ENCODE results near the gene MUC5B. TPM values are rescaled to one million over a fixed set of nuclear protein-coding genes. Genes with fewer than 3 reads are reported as not detected.

MUC5B gene
- total and polyA plus RNA-seq, 2 of the 13 experiments (the other 11 are each of a cell fraction or from before 2014, with no cell fraction given), result 0.01 TPM; not detected in 1

GRCh38 chr11:1255151-1255550, 32.3 kb downstream of the MUC5B start:
- CTCF ChIA-PET (ENCODE audit: low intra/inter-chr PET ratio, low total read pairs), result no interaction called here

GRCh38 chr11:1256257-1257045, 33.6 kb downstream of the MUC5B start:
- no peak for DNase-seq (ENCODE audit: low spot score)
- no peak overlapping the region for H3K4me3 ChIP-seq (replicated peaks in 1 of 3; ENCODE audit: insufficient read depth in 1 of 3, low read depth in 2 of 3, low read length in 3 of 3)
- in situ Hi-C loops (cut with HindIII; ENCODE audit: extremely low pct_ligation_motif_present, low pct_unique_long_range_greater_than_20kb), result no loop called here
- TF ChIP-seq NFATC3 (CRISPR knock-in tag; IDR thresholded peaks at IDR 0.05), result no peak
- no peak for TF ChIP-seq ADNP (CRISPR knock-in tag; IDR thresholded peaks at IDR 0.05)
- no peak for TF ChIP-seq KLF15 (CRISPR knock-in tag; IDR thresholded peaks at IDR 0.05; ENCODE audit: borderline replicate concordance)
- TF ChIP-seq MNT (IDR thresholded peaks at IDR 0.05), result no peak
- TF ChIP-seq NFE2L2 (IDR thresholded peaks at IDR 0.05; ENCODE audit: low read length), result no peak
- TF ChIP-seq ARNTL (CRISPR knock-in tag; IDR thresholded peaks at IDR 0.05), result no peak
- TF ChIP-seq THRA (CRISPR knock-in tag; IDR thresholded peaks at IDR 0.05; ENCODE audit: borderline replicate concordance), result no peak
- TF ChIP-seq TBX3 (IDR thresholded peaks at IDR 0.05; ENCODE audit: borderline replicate concordance), result no peak
- TF ChIP-seq TOPORS (CRISPR knock-in tag; IDR thresholded peaks at IDR 0.05), result no peak
- no peak for TF ChIP-seq ZNF382 (CRISPR knock-in tag; IDR thresholded peaks at IDR 0.05; ENCODE audit: borderline replicate concordance)
- TF ChIP-seq E2F2 (CRISPR knock-in tag; IDR thresholded peaks at IDR 0.05; ENCODE audit: borderline replicate concordance), result no peak
- no peak for TF ChIP-seq ZFX (CRISPR knock-in tag; IDR thresholded peaks at IDR 0.05; ENCODE audit: low read depth)
- no peak for TF ChIP-seq ZNF337 (CRISPR knock-in tag; IDR thresholded peaks at IDR 0.05; ENCODE audit: borderline replicate concordance, low read depth)
- no peaks in the 10 kb centered on the region for H3K79me2 ChIP-seq (ENCODE audit: insufficient read depth, low read length)
- BruUV-seq (replicated peaks), result no TSS peak
- peaks cover 4% of the 10 kb centered on the region; the same call in 1 of the 2 replicates for H3K9me3 ChIP-seq (ENCODE audit: low read length)
- H4K20me1 ChIP-seq (ENCODE audit: insufficient read depth, low read length), result no peaks in the 10 kb centered on the region
- CTCF ChIA-PET (ENCODE audit: low intra/inter-chr PET ratio, low total read pairs), result no interaction called here
- no peak overlapping the region for H3K27ac ChIP-seq (ENCODE audit: extremely low read length, insufficient read depth, low read length)
- no peaks in the 10 kb centered on the region for H3K27me3 ChIP-seq (ENCODE audit: control insufficient read depth in 1 of 2, insufficient read depth in 2 of 2, low read length in 2 of 2)
- no peak for ATAC-seq
- peaks cover 9% of the 10 kb centered on the region for H3K4me1 ChIP-seq (ENCODE audit: insufficient read depth, low read length)
- no peaks in the 10 kb centered on the region for H3K36me3 ChIP-seq (replicated peaks in 1 of 2; ENCODE audit: control insufficient read depth in 1 of 2, insufficient read depth in 2 of 2, low read length in 2 of 2)
- no peak overlapping the region for H3K9ac ChIP-seq (ENCODE audit: insufficient read depth, low read depth, low read length)
- H2AFZ ChIP-seq (ENCODE audit: low read length), result no peak overlapping the region
- no peak overlapping the region for H3K4me2 ChIP-seq (ENCODE audit: low read depth, low read length)
- POLR2A ChIA-PET, result no interaction called here
- intact Hi-C loops (cut with micrococcal nuclease; ENCODE audit: unreplicated experiment), result no loop called here
- no peak for FAIRE-seq
- 18% methylated on average over 3 of the region's 26 CpGs for WGBS (ENCODE audit: low lambda C conversion rate)

More at GRCh38 chr11:1255151-1255550, 32.3 kb downstream of the MUC5B start:
- H3K27me3 ChIP-seq (ENCODE audit: control insufficient read depth in 1 of 2, insufficient read depth in 2 of 2, low read length in 2 of 2), result no peaks in the 10 kb centered on the region
- FAIRE-seq (no peak), ATAC-seq (no peak), DNase-seq (ENCODE audit: low spot score) (no peak)
- peaks cover 5% of the 10 kb centered on the region; the same call in 1 of the 2 replicates for H3K4me1 ChIP-seq (ENCODE audit: insufficient read depth, low read length)
- POLR2A ChIA-PET, result no interaction called here
- no peak overlapping the region for H3K4me3 ChIP-seq (replicated peaks in 1 of 3; ENCODE audit: insufficient read depth in 1 of 3, low read depth in 2 of 3, low read length in 3 of 3)
- in situ Hi-C loops (cut with HindIII; ENCODE audit: extremely low pct_ligation_motif_present, low pct_unique_long_range_greater_than_20kb) (no loop called here), intact Hi-C loops (cut with micrococcal nuclease; ENCODE audit: unreplicated experiment) (no loop called here)
- H2AFZ ChIP-seq (ENCODE audit: low read length), result no peak overlapping the region
- H4K20me1 ChIP-seq (ENCODE audit: insufficient read depth, low read length), result no peaks in the 10 kb centered on the region
- H3K4me2 ChIP-seq (ENCODE audit: low read depth, low read length), result no peak overlapping the region
- no peaks in the 10 kb centered on the region for H3K79me2 ChIP-seq (ENCODE audit: insufficient read depth, low read length)
- BruUV-seq (replicated peaks), result no TSS peak
- H3K9me3 ChIP-seq (ENCODE audit: low read length), result peaks cover 14% of the 10 kb centered on the region; the same call in 1 of the 2 replicates
- H3K9ac ChIP-seq (ENCODE audit: insufficient read depth, low read depth, low read length), result no peak overlapping the region
- H3K27ac ChIP-seq (ENCODE audit: extremely low read length, insufficient read depth, low read length), result no peak overlapping the region
- no peaks in the 10 kb centered on the region for H3K36me3 ChIP-seq (replicated peaks in 1 of 2; ENCODE audit: control insufficient read depth in 1 of 2, insufficient read depth in 2 of 2, low read length in 2 of 2)
- 66% methylated on average over 9 of the region's 24 CpGs for WGBS (ENCODE audit: low lambda C conversion rate)
- no peak for TF ChIP-seq MED8 (CRISPR knock-in tag; IDR thresholded peaks at IDR 0.05; ENCODE audit: insufficient replicate concordance)
- TF ChIP-seq ZBTB38 (CRISPR knock-in tag; IDR thresholded peaks at IDR 0.05), result no peak

Measured in HepG2 (cell line).